Measurements from ENCODE around the gene CYP1A2. TPM values are rescaled to one million over a fixed set of nuclear protein-coding genes. Genes with fewer than 3 reads are reported as not detected.

Gene CYP1A2
- total and polyA plus RNA-seq, 2 of the 13 experiments (the other 11 are each of a cell fraction or from before 2014, with no cell fraction given): 0.07 TPM; not detected in 1

- TF ChIP-seq ZNF646 (CRISPR knock-in tag; IDR thresholded peaks at IDR 0.05): no peak
- no peak for TF ChIP-seq SMC3 (IDR thresholded peaks at IDR 0.05; ENCODE audit: low read length)
- TF ChIP-seq KDM1A (CRISPR knock-in tag; IDR thresholded peaks at IDR 0.05): 0 out of 2 replicates have a peak, but pooled peaks have one; percentile 41
- TF ChIP-seq ZNF839 (CRISPR knock-in tag; IDR thresholded peaks at IDR 0.05; ENCODE audit: borderline replicate concordance): no peak
- TF ChIP-seq ZNF552 (CRISPR knock-in tag; IDR thresholded peaks at IDR 0.05; ENCODE audit: borderline replicate concordance): no peak
- TF ChIP-seq ZNF687 (CRISPR knock-in tag; IDR thresholded peaks at IDR 0.05): no peak
- no peak for TF ChIP-seq ZNF557 (CRISPR knock-in tag; IDR thresholded peaks at IDR 0.05)
- no peak for TF ChIP-seq SP2 (CRISPR knock-in tag; IDR thresholded peaks at IDR 0.05)
- TF ChIP-seq RAD21 (CRISPR knock-in tag; IDR thresholded peaks at IDR 0.05): no peak
- no peak for TF ChIP-seq FOXC1 (CRISPR knock-in tag; IDR thresholded peaks at IDR 0.05; ENCODE audit: borderline replicate concordance)
- TF ChIP-seq ZSCAN25 (CRISPR knock-in tag; IDR thresholded peaks at IDR 0.05): 0 out of 2 replicates have a peak, but pooled peaks have one; percentile 24
- TF ChIP-seq PRPF4 (IDR thresholded peaks at IDR 0.05; ENCODE audit: low read depth, low read length, poor library complexity, severe bottlenecking): no peak
- no peak for TF ChIP-seq ZNF678 (CRISPR knock-in tag; IDR thresholded peaks at IDR 0.05)
- TF ChIP-seq SMAD3 (CRISPR knock-in tag; IDR thresholded peaks at IDR 0.05): no peak
- TF ChIP-seq MED8 (CRISPR knock-in tag; IDR thresholded peaks at IDR 0.05; ENCODE audit: insufficient replicate concordance): no peak
- TF ChIP-seq ZNF343 (CRISPR knock-in tag; IDR thresholded peaks at IDR 0.05): no peak
- no peak for TF ChIP-seq PPARG (CRISPR knock-in tag; conservative IDR thresholded peaks at IDR 0.05)
- TF ChIP-seq ZNF572 (CRISPR knock-in tag; IDR thresholded peaks at IDR 0.05): no peak
These were observed 32.1 kb downstream of the CYP1A2 start (continued) for GRCh38 chr15:74780523-74781430.
